ENCODE data around the gene PRKCB. TPM values are rescaled to one million over a fixed set of nuclear protein-coding genes. Genes with fewer than 3 reads are reported as not detected.

The PRKCB gene
- total and polyA plus RNA-seq, 7 donors = 0.13 to 1.5 (median 0.83) TPM

GRCh38 chr16:23950898-23951297 lies 115.1 kb downstream of the PRKCB start:
- ATAC-seq = no peak
- H3K27ac ChIP-seq = no peak overlapping the region
- TF ChIP-seq, protein P1, sequence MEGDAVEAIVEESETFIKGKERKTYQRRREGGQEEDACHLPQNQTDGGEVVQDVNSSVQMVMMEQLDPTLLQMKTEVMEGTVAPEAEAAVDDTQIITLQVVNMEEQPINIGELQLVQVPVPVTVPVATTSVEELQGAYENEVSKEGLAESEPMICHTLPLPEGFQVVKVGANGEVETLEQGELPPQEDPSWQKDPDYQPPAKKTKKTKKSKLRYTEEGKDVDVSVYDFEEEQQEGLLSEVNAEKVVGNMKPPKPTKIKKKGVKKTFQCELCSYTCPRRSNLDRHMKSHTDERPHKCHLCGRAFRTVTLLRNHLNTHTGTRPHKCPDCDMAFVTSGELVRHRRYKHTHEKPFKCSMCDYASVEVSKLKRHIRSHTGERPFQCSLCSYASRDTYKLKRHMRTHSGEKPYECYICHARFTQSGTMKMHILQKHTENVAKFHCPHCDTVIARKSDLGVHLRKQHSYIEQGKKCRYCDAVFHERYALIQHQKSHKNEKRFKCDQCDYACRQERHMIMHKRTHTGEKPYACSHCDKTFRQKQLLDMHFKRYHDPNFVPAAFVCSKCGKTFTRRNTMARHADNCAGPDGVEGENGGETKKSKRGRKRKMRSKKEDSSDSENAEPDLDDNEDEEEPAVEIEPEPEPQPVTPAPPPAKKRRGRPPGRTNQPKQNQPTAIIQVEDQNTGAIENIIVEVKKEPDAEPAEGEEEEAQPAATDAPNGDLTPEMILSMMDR (IDR thresholded peaks at IDR 0.05) = no peak
- 44 to 56% (median 47%) methylated on average over 7 of the region's 7 CpGs for WGBS, 3 donors
- no peaks in the 10 kb centered on the region for H3K36me3 ChIP-seq (ENCODE audit: insufficient read depth in 1 of 2, low read depth in 1 of 2)
- intact Hi-C loops (cut with DNase I) = no loop called here
- no peaks in the 10 kb centered on the region for H3K4me1 ChIP-seq
- no peak overlapping the region for H3K4me3 ChIP-seq
- no peaks in the 10 kb centered on the region for H3K9me3 ChIP-seq
- H3K27me3 ChIP-seq (ENCODE audit: insufficient read depth in 3 of 3, low read length in 2 of 3) = no peaks in the 10 kb centered on the region
- DNase-seq = no peak

- no peak for DNase-seq
- Histone ChIP-seq H3K27ac (no peak overlapping the region), H3K27me3 (ENCODE audit: insufficient read depth in 3 of 3, low read length in 2 of 3) (no peaks in the 10 kb centered on the region), H3K36me3 (ENCODE audit: insufficient read depth in 1 of 2, low read depth in 1 of 2) (no peaks in the 10 kb centered on the region), H3K9me3 (no peaks in the 10 kb centered on the region), H3K4me3 (no peak overlapping the region), H3K4me1 (no peaks in the 10 kb centered on the region)
- ATAC-seq = no peak
- intact Hi-C loops (cut with DNase I) = no loop called here
- TF ChIP-seq, protein P1 (IDR thresholded peaks at IDR 0.05) = no peak
- WGBS, 3 donors = 14 to 25% (median 22%) methylated on average over 13 of the region's 13 CpGs
These were observed 116.6 kb downstream of the PRKCB start for GRCh38 chr16:23952128-23952970.

GRCh38 chr16:23952971-23953300 lies 117.2 kb downstream of the PRKCB start:
- Histone ChIP-seq H3K27ac (no peak overlapping the region), H3K9me3 (no peaks in the 10 kb centered on the region), H3K4me3 (no peak overlapping the region), H3K4me1 (no peaks in the 10 kb centered on the region), H3K36me3 (ENCODE audit: insufficient read depth in 1 of 2, low read depth in 1 of 2) (no peaks in the 10 kb centered on the region), H3K27me3 (ENCODE audit: insufficient read depth in 3 of 3, low read length in 2 of 3) (no peaks in the 10 kb centered on the region)
- no peak for DNase-seq
- ATAC-seq = no peak
- intact Hi-C loops (cut with DNase I) = no loop called here
- TF ChIP-seq, protein P1 (IDR thresholded peaks at IDR 0.05) = no peak
- 67 to 70% (median 68%) methylated on average over 5 of the region's 5 CpGs for WGBS, 3 donors

GRCh38 chr16:23953476-23953875 lies 117.7 kb downstream of the PRKCB start:
- Histone ChIP-seq H3K36me3 (ENCODE audit: insufficient read depth in 1 of 2, low read depth in 1 of 2) (no peaks in the 10 kb centered on the region), H3K9me3 (no peaks in the 10 kb centered on the region), H3K27me3 (ENCODE audit: insufficient read depth in 3 of 3, low read length in 2 of 3) (no peaks in the 10 kb centered on the region), H3K4me3 (no peak overlapping the region), H3K4me1 (no peaks in the 10 kb centered on the region), H3K27ac (no peak overlapping the region)
- ATAC-seq (no peak), DNase-seq (no peak)
- TF ChIP-seq, protein P1 (IDR thresholded peaks at IDR 0.05) = no peak
- WGBS, 3 donors = 71 to 86% (median 72%) methylated on average over 2 of the region's 2 CpGs
- intact Hi-C loops (cut with DNase I) = no loop called here

DNA sequence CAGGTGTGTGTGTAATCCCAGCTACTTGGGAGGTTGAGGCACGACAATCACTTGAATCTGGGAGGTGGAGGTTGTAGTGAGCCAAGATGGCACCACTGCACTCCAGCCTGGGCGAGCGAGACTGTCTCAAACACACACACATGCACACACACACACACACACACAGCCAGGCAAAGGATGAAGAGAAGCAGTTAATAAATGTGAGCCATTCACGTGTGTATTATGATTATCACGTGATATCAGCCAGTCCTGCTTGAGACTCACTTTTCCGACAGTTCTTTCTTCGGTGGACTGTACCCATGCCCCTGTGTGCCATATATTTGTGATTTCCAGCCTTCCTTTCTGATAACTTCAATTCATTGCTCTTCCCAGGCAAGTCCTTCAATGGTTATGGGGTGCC lies 119.3 kb downstream of the PRKCB start:
- ATAC-seq = no peak
- no peak for DNase-seq
- WGBS, 3 donors = 64 to 78% (median 73%) methylated on average over 7 of the region's 7 CpGs
- Histone ChIP-seq H3K9me3 (no peaks in the 10 kb centered on the region), H3K4me3 (no peak overlapping the region), H3K4me1 (no peaks in the 10 kb centered on the region), H3K27me3 (ENCODE audit: insufficient read depth in 3 of 3, low read length in 2 of 3) (no peaks in the 10 kb centered on the region), H3K27ac (no peak overlapping the region), H3K36me3 (ENCODE audit: insufficient read depth in 1 of 2, low read depth in 1 of 2) (no peaks in the 10 kb centered on the region)
- intact Hi-C loops (cut with DNase I) = no loop called here
- TF ChIP-seq, protein P1 (IDR thresholded peaks at IDR 0.05) = no peak
